ENCODE measurements around the gene UBE2D1. TPM values are rescaled to one million over a fixed set of nuclear protein-coding genes. Genes with fewer than 3 reads are reported as not detected.

The UBE2D1 gene
- total and polyA plus RNA-seq, 2 donors (not counting 3 experiments of a cell fraction or from before 2014, with no cell fraction given) = 13.5 to 14.5 TPM

DNA sequence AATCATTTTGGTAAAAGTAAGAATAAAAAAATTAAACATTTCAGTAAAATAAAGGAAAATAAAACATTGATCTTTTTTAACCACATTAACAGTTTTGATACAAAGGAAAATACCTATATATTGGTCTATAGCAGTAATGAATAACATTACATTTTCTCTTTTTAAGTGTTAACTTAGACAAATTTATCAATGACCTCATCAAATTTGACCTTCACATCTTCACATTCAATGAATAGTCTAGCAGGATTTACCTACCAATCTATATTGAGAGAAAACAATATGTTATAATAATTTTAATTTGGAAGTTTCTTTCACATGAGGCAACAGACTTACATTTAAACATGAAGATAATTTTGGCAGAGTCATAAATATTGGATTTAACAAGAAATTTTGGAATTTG is 17.9 kb upstream of the UBE2D1 start:
- H3K9me3 ChIP-seq (replicated peaks; ENCODE audit: control insufficient read depth, insufficient read depth, low read length) = no peaks in the 10 kb centered on the region
- no peak overlapping the region for H3K4me2 ChIP-seq (ENCODE audit: insufficient read depth, low read length)
- dilution Hi-C loops (cut with MboI; ENCODE audit: extremely low pct_ligation_motif_present, low sequenced_read_pairs) = no loop called here
- no peaks in the 10 kb centered on the region for H4K20me1 ChIP-seq (replicated peaks; ENCODE audit: control insufficient read depth, extremely low read depth, insufficient read depth, low read length)
- FAIRE-seq (no peak), DNase-seq (ENCODE audit: low read depth, low spot score) (no peak)
- H3K27me3 ChIP-seq (ENCODE audit: control insufficient read depth in 2 of 2, insufficient read depth in 2 of 2, low read length in 2 of 2) = peaks cover 9 to 18% of the 10 kb centered on the region in 2 experiments
- H3K4me1 ChIP-seq (ENCODE audit: control insufficient read depth, extremely low read depth, insufficient read depth, low read length) = no peaks in the 10 kb centered on the region
- H3K9ac ChIP-seq (replicated peaks; ENCODE audit: extremely low read depth, insufficient read depth, low read length) = no peak overlapping the region
- CTCF ChIA-PET = interaction anchor here (1.1 kb wide), 1 partner anchor 62 kb away, joined by 3 read pairs; no protein-coding TSS in a partner anchor
- no peak overlapping the region for H3K27ac ChIP-seq (ENCODE audit: insufficient read depth, low read depth, low read length)
- H2AFZ ChIP-seq (ENCODE audit: low read depth, low read length) = no peak overlapping the region
- POLR2A ChIA-PET = no interaction called here
- intact Hi-C loops (cut with micrococcal nuclease) = no loop called here
- no peaks in the 10 kb centered on the region for H3K79me2 ChIP-seq (ENCODE audit: control insufficient read depth, insufficient read depth, low read length)
- no peaks in the 10 kb centered on the region for H3K36me3 ChIP-seq (ENCODE audit: control insufficient read depth in 2 of 2, extremely low read depth in 1 of 2, insufficient read depth in 2 of 2, low read length in 2 of 2)
- no TSS peak for BruUV-seq (replicated peaks)
- no peak for TF ChIP-seq MYC (IDR thresholded peaks at IDR 0.05; ENCODE audit: low read depth, low read length)
- TF ChIP-seq POLR2A (IDR thresholded peaks at IDR 0.05; ENCODE audit: low read depth, low read length) = no peak
- H3K4me3 ChIP-seq (replicated peaks in 1 of 3; ENCODE audit: insufficient read depth in 1 of 3, low read depth in 1 of 3, low read length in 3 of 3) = no peak overlapping the region
- no peaks in the 10 kb centered on the region for H3K9me1 ChIP-seq (replicated peaks; ENCODE audit: control insufficient read depth, extremely low read depth, insufficient read depth, low read length)

DNA sequence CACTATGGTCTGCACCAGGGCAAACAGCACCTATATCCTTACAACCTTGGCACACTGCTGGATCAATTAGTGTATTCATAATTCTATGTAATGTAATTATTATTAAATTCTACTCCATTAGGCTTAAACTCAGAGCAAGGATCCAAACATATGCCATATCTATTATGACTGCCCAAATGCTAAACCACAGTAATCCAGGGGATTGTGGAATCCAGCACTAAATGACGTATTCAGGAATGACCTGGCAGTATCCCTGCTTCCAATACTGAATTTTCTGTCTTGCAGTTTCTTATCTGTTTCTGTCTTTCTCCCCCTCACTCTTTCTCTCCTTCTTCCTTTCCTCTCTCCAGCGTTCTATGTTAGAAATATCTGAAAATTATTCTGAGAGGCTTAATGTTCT is 16.5 kb upstream of the UBE2D1 start:
- Histone ChIP-seq H3K9me3 (replicated peaks; ENCODE audit: control insufficient read depth, insufficient read depth, low read length) (no peaks in the 10 kb centered on the region), H3K27ac (ENCODE audit: insufficient read depth, low read depth, low read length) (no peak overlapping the region), H3K36me3 (ENCODE audit: control insufficient read depth in 2 of 2, extremely low read depth in 1 of 2, insufficient read depth in 2 of 2, low read length in 2 of 2) (no peaks in the 10 kb centered on the region), H2AFZ (ENCODE audit: low read depth, low read length) (no peak overlapping the region), H4K20me1 (replicated peaks; ENCODE audit: control insufficient read depth, extremely low read depth, insufficient read depth, low read length) (no peaks in the 10 kb centered on the region), H3K4me3 (replicated peaks in 1 of 3; ENCODE audit: insufficient read depth in 1 of 3, low read depth in 1 of 3, low read length in 3 of 3) (no peak overlapping the region), H3K79me2 (ENCODE audit: control insufficient read depth, insufficient read depth, low read length) (no peaks in the 10 kb centered on the region), H3K9me1 (replicated peaks; ENCODE audit: control insufficient read depth, extremely low read depth, insufficient read depth, low read length) (no peaks in the 10 kb centered on the region), H3K4me2 (ENCODE audit: insufficient read depth, low read length) (no peak overlapping the region), H3K4me1 (ENCODE audit: control insufficient read depth, extremely low read depth, insufficient read depth, low read length) (no peaks in the 10 kb centered on the region), H3K27me3 (ENCODE audit: control insufficient read depth in 2 of 2, insufficient read depth in 2 of 2, low read length in 2 of 2) (peaks cover 9 to 16% of the 10 kb centered on the region in 2 experiments), H3K9ac (replicated peaks; ENCODE audit: extremely low read depth, insufficient read depth, low read length) (no peak overlapping the region)
- DNase-seq (ENCODE audit: low read depth, low spot score) (no peak), FAIRE-seq (no peak)
- TF ChIP-seq GATA2 (IDR thresholded peaks at IDR 0.05; ENCODE audit: insufficient read depth, insufficient read length, low read depth, low read length) (no peak), CTCF (IDR thresholded peaks at IDR 0.05; ENCODE audit: extremely low read depth in 1 of 2, insufficient read depth in 1 of 2, low read depth in 1 of 2, low read length in 2 of 2) (no peak), POLR2A (IDR thresholded peaks at IDR 0.05; ENCODE audit: low read depth, low read length) (no peak), FOS (IDR thresholded peaks at IDR 0.05; ENCODE audit: borderline replicate concordance, insufficient read depth, low read length) (no peak), POLR2AphosphoS5 (IDR thresholded peaks at IDR 0.05; ENCODE audit: insufficient read depth, low read depth, low read length) (no peak), MYC (IDR thresholded peaks at IDR 0.05; ENCODE audit: low read depth, low read length) (no peak), EZH2 (IDR thresholded peaks at IDR 0.05; ENCODE audit: borderline replicate concordance, low read depth, low read length, severe bottlenecking) (no peak), JUN (IDR thresholded peaks at IDR 0.05; ENCODE audit: borderline replicate concordance, insufficient read depth, insufficient read length, low read depth) (no peak)
- TF ChIP-seq, protein P1, sequence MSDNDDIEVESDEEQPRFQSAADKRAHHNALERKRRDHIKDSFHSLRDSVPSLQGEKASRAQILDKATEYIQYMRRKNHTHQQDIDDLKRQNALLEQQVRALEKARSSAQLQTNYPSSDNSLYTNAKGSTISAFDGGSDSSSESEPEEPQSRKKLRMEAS (IDR thresholded peaks at IDR 0.05; ENCODE audit: insufficient read depth, insufficient read length) = no peak
- ChIA-PET CTCF (interaction anchor here (1.4 kb wide), 1 partner anchor 18 kb away, joined by 3 read pairs; no protein-coding TSS in a partner anchor), POLR2A (no interaction called here)
- BruUV-seq (replicated peaks) = no TSS peak
- intact Hi-C loops (cut with micrococcal nuclease) (no loop called here), dilution Hi-C loops (cut with MboI; ENCODE audit: extremely low pct_ligation_motif_present, low sequenced_read_pairs) (no loop called here)
